Activated T-cell treated with anti-CD3 and anti-CD28 coated beads, Interleukin-2, amount 50 U/mL, for 1 hour (primary cell): ENCODE measurements around the gene TNNT3.
A peak's percentile ranks its signal among the peaks of the same experiment; 100 is the strongest.
"Not testable (repeated sequence)": the region's sequence is repeated elsewhere in the genome, so short reads cannot be mapped to it uniquely, and the experiment has no call there.

Experiments used
- DNase-seq: peaks from one replicate; pipeline ENCODE4 v3.0.0-alpha.2; 2020

The TNNT3 gene

DNA sequence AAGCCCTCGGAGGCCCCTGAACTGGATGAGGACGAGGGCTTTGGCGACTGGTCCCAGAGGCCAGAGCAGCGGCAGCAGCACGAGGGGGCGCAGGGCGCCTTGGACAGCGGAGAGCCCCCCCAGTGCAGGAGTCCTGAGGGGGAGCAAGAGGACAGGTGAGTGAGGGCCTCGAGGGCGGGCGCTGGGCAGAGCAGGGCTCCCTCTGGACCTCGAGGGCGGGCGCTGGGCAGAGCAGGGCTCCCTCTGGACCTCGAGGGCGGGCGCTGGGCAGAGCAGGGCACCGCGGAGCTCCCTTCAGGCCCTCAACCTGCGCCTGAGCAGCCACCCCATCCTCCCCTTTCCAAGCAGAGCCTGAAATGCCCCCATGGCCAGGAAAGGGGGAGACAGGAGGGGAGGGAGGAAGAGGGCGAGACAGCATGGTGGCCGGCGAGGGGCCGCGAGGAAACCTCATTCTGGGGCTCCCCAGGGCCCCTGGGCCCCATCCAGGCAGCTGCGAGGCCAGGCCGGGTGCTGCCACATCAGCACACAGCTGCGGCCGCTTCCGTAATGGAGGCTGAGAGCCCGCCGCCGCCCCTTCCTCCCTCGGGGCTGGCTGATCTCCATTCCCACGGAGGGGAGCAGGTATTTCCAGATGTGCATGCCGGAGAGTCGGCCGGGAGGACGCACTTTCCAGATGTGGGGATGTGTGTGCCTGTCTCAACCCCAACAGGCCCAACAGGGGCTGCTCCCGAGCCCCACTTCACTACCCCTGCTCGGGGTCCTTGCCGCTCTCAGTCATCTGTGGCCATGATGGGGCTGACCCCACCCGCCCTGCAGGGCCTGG is 37.9 kb upstream of the TNNT3 start:
- no peak for DNase-seq

DNA sequence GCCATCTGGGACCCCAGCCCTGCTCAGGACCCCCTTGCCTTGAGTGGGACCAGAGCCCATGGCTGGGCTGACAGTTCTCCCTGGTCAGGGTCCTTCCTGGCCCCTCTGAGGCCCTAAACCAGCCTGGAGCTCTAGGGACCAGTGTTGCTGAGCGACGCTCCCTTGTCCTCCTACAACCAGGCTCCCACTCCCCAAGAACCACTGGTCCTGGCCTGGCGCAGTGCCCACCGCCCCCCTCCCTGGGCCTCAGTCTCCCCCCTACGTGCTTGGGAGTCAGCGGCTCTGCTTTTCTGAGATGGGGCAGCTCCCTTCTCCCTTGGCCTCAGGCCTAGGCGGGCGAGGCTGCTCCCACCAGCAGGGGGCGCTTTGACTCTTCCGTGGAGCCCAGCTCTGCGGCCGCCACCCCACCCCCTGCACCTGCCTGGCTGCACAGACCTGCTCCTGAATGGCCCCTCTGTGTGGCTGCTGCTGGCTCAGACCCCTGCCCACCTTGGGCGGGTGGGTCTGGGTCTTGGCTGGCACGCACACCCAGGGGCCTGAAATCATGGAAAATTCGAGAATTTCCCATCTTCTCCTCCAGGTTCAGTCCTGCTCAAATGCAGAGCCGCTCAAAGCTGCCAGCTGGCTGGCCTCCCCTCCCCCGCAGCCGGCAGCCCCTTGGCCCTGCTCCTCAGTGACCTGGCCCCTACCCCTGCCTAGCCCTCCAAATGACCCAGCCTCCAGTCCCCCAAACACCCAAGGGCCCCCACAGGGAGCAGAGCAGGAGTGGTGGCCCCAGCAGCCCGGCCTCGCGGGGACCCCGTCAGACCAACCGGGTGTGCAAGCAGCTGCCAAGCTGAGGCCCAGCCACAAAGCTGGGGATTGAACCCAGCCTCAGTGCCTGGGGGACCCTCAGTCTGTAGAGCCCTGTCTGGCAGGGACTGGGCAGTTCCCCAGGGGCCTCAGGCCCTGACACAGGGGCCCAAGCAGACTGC is 37.0 kb upstream of the TNNT3 start:
- peak; percentile 83 for DNase-seq

DNA sequence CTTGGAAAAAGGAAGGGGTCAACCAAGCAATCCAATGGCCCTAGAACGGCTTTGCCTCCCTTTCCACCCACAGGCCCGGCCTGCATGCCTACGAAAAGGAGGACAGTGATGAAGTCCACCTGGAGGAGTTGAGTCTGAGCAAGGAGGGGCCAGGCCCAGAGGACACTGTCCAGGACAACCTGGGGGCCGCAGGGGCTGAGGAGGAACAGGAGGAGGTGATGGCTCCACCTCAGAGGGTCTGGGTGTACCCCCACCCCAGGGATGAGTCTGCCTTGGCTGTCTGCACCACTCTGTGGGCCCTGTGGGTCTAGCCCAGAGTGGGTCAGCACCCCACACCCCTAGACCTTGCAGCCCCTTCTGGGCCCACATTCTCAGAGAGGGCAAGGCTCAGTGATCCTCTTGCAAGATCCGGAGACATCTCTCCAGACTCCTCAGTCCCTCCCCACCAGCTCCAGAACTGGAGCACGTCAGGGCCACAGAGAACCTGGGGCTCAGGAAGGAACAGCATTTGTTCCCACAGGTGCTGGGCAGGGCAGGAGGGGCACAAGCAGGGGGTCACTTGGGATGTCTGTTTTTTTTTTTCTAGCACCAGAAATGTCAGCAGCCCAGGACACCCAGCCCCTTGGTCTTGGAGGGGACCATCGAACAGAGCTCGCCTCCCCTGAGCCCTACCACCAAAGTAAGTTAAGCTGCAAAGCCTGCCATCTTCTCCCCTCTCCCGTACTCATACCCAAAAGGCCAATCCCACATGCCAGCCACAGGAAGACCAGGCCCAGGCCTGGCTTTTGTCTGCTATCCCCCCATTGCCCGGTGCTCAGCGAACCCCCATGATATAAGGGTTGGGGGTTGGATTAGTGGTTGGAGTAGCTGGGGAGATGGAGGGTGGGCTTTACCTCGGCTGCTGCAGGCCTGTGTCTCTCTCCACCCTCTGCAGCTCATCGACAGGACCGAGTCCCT is 35.9 kb upstream of the TNNT3 start:
- no peak for DNase-seq

- DNase-seq = no peak
Observed at GRCh38 chr11:1884303-1884700, 35.2 kb upstream of the TNNT3 start.

- not testable (repeated sequence) for DNase-seq
Observed at GRCh38 chr11:1886551-1886950, 33.0 kb upstream of the TNNT3 start.

DNA sequence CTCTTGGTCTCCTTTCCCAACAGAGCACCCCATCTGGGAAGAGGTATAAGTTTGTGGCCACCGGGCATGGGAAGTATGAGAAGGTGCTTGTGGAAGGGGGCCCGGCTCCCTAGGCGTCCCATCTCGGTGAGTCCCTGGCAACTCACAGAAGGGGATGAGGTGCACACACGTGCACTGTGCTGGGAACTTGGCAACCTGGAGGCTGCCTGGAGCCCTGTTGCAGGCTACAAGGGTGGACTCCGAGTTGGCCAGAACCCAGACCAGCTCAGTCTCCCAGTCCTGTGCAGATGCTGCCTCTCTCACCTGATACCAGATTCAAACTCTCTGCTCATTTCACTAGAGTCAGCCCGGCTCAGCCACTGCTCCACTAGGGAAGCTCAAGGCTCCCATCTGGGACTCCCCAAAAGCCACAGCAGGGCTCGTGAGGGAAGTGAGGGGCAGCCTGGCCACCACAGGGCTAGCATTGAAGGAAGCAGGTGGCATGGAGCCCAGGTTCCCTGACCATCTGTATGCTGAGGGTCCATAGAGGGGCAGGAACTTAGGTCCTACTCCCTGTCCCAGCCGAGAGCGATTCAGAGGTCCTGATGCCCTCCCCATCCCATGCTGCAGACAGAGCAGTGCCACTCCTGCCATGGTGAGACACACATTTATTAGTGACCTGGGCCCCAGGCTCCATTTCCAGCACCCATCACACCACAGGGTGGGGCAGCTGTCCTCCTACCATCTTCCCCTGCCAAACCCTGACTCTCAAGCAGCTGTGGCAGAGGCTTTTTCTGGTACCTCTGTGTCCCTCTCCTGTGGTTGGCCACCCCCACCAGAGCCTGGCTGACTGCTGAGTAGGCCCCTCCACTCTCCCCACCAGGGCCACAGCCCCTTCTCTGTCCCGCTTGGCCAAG is 31.8 kb upstream of the TNNT3 start:
- peak; percentile 24 for DNase-seq

GRCh38 chr11:1888347-1888753 is 31.2 kb upstream of the TNNT3 start:
- DNase-seq = peak; percentile 22

- DNase-seq = peak; percentile 24
Observed at GRCh38 chr11:1888811-1889210, 30.7 kb upstream of the TNNT3 start.

DNA sequence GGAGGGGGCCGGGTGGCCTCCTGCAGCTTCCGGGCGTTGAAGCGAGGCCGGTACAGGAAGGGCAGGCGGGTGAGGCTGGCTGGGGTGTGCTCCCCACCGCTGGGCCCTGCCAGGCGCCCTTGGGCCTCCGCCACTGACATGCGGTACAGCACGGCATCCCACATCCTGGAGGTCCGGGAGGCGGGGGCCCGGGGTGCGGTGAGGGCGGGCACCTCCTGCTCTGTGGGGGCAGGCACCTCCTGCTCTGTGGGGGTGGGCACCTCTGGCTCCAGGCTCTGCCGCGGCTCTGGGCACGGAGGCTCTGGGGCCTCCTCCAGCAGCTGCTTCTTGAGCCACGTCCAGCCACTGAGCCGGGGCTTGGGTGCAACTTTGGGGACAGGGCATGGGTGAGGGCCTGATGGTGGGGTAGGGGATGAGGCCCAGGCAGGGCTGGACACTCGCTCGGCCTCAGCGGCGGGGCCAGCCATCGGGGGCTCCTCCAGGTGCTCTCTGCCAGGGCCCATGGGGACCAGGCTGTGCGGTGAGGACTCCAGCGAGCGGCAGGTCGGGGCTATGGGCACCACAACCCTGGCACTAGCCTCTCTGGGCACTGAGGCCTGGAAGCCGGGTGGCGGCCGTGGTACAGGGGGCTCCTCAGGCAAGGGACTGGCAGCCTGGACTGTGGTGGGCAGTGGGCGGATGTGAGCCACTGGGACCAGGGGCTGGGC is 30.1 kb upstream of the TNNT3 start:
- peak; percentile 71 for DNase-seq

DNA sequence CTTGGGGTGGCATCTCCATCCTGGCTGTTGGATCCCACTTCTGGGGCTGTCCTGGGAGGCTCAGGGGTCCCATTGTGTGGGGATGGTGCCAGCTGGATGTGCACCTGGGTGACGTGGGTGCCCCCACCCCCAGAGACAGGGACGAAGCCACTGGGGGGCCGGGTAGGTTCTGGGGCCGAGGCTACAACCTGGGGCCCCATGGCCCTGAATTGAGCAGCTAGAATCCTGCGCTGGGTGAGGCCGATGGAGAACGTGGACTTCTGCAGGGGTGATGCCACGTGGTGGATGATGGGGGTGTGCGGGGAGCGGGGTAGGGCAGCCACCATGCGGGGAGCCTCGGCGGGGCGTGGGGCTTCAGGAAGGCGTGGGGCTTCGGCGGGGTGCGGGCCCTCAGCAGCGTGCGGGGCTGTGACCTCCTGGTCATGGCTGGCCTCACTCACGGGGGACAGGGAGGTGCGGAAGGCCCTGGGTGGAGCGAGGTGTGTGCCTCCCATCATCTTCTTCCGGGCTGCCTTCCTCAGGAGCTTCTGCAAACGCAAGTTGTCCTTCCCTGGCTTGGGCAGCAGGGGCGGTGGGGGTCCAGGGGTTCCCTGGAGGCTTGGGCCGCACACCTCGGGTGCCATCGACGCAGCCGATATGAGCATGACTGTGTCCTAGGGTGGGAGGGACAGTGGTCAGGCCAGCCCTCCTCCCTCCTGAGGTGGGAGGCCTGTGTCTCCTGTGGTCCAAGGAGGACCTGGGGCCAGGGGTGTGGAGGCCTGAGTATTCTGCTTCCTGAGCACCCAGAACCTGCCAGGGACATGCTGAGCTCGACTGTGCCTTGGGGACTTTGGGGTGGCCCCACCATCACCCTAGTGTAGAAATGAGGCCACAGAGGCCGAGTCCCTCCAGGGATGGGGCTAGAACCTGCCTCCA is 29.3 kb upstream of the TNNT3 start:
- peak; percentile 24 for DNase-seq

DNA sequence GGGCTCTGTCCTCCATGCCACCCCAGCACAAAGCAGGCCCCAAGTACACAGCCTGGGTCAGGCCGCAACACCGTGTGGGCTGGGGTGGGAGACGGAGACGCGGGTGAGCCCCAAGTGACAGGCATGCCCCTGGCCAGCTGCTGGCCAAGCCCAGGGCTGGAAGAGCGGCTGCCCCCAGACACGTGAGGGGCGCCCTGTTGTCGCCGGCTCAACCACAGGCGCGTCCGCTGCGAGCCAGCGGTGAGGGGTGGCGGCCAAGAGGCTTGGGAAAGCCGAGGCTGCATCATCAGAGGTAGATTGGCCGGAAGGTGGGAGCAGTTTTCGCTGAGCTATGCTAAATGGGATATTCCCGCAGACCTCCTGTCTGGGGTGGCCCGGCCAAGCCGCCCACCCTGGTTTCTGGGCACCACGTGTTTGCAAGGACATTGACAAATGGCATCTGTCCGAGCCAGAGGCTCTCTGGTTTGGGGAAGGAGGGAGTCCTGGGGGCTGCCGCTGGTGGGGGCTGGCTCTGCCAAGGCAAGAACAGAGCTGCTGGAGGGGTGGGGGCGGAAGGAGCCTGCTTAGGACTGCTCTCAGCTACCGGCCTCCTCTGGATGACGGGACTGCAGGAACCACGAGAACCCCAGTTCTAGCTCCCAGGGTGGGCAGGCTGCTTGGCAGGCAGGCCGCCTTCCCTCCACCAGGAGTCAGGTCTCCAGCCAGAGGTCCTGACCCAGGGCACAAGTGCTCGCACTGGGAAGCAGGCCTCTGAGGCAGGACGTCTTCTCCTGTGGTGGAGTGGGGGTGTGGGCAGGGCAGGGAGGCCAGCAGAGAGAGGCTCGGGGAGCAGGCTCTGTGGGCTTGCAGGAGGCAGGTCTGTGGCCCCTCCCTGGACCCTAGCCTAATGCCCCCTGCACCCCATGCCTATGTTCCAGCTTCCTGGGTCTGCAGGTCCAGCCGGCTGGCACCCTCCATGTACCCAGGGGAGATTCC is 28.4 kb upstream of the TNNT3 start:
- DNase-seq = peak; percentile 27

DNA sequence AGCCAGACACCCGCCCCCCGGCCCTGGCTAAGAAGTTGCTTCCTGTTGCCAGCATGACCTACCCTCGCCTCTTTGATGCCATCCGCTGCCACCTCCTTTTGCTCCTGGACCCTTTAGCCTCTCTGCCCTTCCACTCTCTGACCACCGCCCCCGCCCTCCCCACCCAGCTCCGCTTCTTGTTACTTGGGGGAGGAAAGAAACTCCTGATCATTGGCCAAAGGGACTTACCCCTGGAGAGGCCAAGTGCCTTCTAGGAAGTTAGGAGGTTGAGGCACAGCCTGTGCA is 27.7 kb upstream of the TNNT3 start, which contains the start of gene PRR33:
Gene PRR33, minus strand, starts transcription at position 65 of the 285 bp plus-strand sequence. CDS start 1,311 bp downstream, outside the sequence.
- DNase-seq = no peak

DNA sequence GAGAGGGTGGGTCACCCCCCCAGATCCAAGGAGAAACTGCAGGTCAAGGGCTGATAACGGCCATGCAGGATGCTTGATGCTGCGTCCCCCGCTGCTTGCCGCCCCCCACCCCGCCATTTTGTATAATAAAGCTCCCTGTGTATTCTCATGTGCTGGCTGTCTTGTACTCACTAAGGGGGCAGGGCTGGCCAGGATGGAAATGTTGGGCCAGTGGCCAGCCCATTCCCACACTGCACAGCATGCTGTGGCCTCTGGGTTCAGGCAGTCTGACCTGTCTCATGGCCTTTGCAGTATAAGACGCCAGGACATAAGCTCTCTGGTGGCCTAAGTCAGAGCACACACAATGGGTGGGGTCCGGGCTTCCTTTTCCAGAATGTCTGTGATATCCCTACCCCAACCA is 27.4 kb upstream of the TNNT3 start:
- DNase-seq = no peak

GRCh38 chr11:1892558-1892957 is 26.9 kb upstream of the TNNT3 start:
- no peak for DNase-seq

- DNase-seq = no peak
Observed at GRCh38 chr11:1893581-1894359, 25.7 kb upstream of the TNNT3 start.

DNA sequence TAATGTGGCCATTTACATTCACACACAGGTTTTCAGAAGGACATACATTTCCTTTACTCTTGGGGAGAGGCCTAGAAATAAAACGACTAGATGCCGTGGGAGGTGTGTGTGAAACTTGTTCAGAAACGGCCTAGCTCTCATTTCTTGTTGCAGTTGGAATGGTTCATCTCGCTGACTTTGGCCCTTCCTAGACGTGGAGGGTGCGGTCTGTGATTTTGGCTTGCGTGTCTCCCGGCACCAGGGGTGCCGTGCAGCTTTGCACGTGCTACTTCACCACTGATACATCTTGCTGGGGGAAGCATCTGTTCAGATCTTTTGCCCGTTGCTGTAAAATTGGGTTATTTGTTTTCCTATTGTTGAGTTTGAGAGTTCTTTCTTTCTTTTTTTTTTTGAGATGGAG is 24.7 kb upstream of the TNNT3 start:
- DNase-seq = no peak

DNA sequence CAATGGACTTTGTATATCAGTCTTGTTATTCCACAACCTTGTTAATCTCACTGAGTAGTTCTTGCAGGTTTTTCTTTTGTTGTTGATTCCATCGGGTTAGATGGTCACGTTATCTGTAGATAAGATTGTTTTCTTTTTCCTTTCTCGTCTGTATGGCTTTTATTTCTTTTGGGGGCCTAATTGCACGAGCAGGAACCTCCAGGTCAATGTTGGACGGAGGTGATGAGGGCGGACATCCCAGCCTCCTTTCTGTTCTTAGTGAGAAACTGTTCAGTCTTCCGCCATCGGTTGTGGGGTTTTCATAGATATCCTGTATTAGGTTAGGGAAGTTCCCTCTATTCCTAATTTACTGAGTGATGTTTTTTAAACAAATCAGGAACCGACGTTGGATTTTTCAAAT is 23.0 kb upstream of the TNNT3 start:
- no peak for DNase-seq

DNA sequence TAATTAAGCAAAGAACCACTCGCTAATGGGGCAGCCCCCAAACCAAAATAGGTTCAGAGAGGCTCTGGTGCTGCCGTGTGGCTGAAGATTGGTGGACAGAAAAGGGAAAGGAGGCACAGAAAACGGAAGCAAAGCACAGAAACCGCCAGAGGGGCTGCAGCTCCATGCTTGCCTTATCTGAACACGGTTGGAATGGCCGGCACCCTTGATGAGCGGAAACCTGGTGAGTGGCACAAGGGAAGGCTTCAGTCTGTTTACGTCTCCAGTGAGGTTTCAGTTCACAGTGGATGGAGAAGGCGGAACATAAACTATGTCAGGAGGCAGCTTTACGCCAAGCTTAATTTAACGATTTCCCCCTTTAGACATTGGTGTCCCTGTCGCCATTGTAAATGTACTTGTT is 22.6 kb upstream of the TNNT3 start:
- DNase-seq = no peak
